Head of caudate nucleus (tissue), 42 donors: ENCODE results near the gene RAB11FIP4.

Experiments
- DNase-seq, 42 donors: peaks; one replicate each; pipeline versions ENCODE4 v3.0.0 to v3.0.0-alpha.2; 2020 to 2021; ENCODE audit warnings: mixed read lengths in 7 of 42
- intact Hi-C: fragments of 100-400 bp; cut with DNase I; formaldehyde crosslinking; loops from one replicate; pipeline ENCODE4 v1.15.0; 2022

RAB11FIP4 gene

GRCh38 chr17:31508288-31509094 is 117.0 kb downstream of the RAB11FIP4 start:
- peak in 3 of 42 donors; percentile 28 to 63 (median 45) for DNase-seq
- intact Hi-C loops, result no loop called here

DNA sequence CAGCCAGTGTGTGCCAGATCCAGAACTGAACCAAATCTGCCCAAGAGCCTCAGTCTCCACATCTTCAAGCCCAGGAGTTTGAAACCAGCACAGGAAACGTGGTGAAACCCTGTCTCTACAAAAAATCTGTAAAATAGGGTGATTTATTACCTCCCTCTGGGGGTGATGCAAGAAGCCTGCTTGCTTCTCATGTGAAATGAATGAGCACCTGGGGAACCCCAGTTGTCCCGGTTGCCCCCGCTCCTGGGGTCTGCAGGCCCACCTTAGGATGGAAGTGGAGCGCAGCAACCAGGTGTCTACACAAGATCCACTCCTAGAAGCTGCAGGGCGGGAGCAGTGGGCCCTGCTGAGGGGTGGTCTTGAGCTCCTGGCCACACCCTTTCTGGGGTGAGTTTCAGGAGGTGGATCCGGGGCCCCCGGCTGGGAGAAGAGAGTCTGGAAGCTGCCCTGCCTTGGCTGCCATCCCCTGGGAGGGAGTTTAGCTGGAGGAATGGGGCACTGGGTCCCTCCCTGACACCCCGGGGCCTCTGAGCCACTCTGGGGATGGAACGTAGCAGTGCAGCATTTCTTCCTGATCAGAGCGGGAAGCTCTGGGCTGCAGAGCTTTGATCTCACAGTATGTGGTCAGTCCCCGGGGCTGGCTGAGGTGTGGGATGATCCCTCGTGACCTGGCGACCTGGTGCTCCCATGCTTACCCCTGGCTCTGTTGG is 117.8 kb downstream of the RAB11FIP4 start:
- no peak for DNase-seq
- intact Hi-C loops, result no loop called here

DNA sequence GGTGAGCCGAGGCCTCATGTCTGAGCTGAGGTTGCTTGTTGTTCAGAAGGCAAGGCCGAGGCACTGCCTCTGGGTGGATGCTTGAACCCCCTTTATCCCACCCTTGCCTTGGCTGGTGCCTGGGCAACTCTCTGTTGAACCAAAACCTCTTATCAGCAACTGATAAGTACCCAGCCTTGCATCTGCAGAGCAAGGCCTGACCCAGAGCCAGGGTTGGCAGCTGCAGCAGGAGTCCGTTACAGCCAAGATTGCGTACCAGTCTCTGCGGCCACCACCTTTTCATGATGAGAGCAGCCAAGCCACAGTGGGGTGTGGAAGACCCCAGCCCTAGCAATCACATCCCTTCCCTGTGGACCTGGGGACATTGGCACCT is 118.3 kb downstream of the RAB11FIP4 start:
- intact Hi-C loops, result no loop called here
- peak in 1 of 42 donors; percentile 42 for DNase-seq

DNA sequence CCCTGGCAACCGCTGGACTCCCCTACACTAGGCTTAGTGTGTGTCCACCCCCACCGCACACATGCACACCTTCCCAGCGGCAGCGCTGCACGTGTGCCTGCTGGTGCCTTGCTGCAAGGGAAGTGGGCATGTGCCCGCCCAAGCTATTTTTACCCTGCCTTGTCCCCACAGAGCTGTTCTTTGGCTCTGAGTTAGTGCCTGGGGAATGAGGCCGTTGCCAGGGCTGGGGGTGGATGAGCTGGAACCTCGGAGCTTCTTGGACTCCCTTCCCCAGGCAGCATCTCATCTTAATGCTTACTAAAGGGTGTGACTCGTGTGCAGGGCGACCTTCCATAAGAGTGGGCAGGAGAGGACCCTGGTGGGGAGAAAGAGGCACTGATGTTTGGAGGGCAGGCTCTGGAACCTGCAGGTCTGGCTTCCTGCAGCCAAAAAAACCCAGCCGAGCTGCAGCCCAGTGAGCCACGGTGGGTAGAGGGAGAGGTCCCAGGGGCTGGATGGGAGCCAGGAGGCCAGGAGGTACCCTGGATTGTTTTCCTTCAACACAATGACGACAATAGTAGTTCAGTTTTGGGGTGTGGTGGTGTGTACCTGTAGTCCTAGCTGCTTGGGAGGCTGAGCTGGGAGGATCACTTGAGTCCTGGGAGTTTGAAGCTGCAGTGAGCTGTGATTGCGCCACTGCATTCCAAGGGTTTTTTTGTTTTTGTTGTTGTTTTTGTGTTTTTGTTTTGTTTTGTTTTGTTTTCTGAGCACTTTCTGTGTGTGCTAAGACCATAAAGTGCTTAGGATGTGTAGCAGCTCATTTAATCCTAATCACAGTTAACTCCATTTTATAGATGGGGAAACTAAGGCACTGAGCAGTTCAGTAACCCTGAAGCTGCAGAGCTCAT is 119.1 kb downstream of the RAB11FIP4 start:
- intact Hi-C loops, result no loop called here
- peak in 38 of 42 donors; percentile 40 to 87 (median 67) for DNase-seq

- DNase-seq, result peak in 10 of 42 donors; percentile 34 to 76 (median 52)
- intact Hi-C loops, result no loop called here
These were observed 119.7 kb downstream of the RAB11FIP4 start for GRCh38 chr17:31511195-31511578.

DNA sequence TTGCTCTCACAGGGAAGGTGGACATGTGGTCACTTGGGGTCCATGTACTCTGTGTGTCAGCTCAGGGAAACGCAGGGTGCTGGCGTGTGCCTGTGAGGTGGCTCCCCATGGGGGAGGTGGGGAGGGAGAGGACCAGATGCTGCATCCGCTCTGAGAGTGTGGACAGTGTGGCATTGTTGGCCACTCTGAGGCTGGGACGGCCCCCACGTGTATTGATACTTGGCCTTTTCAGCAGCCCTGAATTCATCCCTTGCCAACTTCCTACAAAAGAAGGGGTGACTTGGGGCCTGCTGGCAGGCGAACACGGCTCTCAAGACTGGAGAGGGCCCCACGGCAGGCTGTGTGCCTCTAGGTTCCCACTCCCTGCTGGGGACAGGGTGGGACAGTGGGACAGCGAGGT is 120.1 kb downstream of the RAB11FIP4 start:
- DNase-seq, result peak; percentile 39 to 88 (median 74)
- intact Hi-C loops, result no loop called here

GRCh38 chr17:31512104-31512740 is 120.7 kb downstream of the RAB11FIP4 start:
- DNase-seq, result no peak

GRCh38 chr17:31512796-31513195 is 121.3 kb downstream of the RAB11FIP4 start:
- DNase-seq, result no peak
- intact Hi-C loops, result no loop called here

More at GRCh38 chr17:31512104-31512740, 120.7 kb downstream of the RAB11FIP4 start:
- intact Hi-C loops, result no loop called here

GRCh38 chr17:31513731-31514427 is 122.4 kb downstream of the RAB11FIP4 start:
- no peak for DNase-seq
- intact Hi-C loops, result no loop called here

DNA sequence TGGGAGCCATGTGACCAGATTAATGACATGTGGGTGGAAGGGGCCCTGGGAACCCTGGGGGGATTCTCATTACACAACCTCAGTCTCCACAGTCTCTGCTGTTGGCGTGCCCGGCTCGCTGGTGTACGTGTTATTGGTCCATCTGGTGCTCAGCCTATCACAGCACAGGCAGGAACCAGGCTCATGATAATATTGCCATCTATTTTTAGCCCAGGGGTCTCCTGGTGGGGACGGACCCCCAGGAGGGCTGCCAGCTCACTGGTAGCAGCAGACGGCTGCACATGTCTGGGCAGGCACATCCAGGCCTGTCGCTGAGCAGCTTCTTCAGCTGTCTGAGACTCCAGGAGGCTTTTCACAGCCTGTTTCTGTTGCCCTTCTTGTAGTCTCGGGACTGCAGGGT is 123.8 kb downstream of the RAB11FIP4 start:
- intact Hi-C loops, result no loop called here
- no peak for DNase-seq

GRCh38 chr17:31517524-31517923 is 126.0 kb downstream of the RAB11FIP4 start:
- DNase-seq, result peak in 21 of 42 donors; percentile 28 to 72 (median 49)
- intact Hi-C loops, result no loop called here

GRCh38 chr17:31518478-31518877 is 127.0 kb downstream of the RAB11FIP4 start:
- intact Hi-C loops, result no loop called here
- DNase-seq, result no peak

DNA sequence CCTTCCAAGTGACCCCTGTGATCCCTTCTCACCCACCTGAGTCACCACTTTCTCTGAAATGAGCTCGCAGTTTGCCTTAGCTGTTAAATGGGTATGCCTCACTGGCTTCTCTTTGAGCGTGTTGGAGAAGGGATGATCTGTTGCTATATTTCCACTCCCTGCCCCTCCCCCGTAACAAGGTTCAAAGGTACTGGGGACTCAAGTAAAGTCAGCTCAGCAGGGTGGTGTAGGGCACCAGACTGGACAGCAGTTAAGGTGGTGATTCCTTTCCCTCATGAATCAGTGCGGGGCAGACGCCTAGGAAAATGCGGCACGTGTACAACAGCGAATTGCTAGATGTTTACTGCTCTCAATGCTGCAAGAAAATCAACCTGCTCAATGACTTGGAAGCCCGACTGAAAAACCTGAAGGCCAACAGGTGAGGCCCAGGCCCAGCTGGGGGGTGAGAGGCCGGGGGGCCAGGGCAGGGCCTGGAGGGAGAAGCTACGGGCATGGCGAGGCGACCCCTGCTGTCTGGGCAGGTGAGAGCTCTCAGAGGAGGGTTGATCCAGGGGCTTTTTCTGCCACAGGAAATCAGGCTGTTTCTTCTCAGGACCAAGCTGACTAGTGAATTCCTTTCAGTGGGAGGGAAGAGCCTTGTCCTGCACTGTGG is 130.3 kb downstream of the RAB11FIP4 start:
- DNase-seq, result no peak
- intact Hi-C loops, result no loop called here

DNA sequence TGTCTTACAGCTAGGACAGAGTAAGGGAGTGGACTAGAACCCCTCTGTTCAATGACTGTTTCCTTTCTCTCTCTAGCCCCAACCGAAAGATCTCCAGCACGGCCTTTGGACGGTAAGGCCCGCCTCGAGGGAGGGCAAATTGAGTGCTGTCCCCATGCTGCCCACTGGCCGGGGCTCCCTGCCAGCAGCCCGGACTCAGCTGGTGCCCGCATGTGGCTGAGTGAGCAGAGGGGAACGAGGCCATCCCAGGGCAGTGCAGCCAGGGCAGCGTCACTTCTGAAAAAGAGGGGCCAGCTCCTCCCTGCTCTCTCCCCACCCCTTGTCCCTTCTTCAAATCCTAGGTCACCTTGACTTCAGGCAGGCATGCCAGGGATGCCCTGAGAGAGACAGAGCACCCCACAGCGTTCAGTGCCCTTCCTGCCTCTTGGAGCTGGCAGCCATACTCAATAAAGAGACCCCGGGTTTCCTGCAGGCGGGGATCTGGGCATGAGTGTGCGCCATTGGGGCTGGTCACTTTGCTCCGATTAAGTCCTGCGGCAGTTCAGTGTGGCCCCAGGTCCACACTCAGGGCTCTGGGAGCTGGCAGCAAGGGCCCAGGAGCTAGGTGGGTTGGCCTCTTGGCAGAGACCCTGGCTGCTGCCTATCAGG is 130.9 kb downstream of the RAB11FIP4 start:
- peak in 16 of 42 donors; percentile 28 to 71 (median 47) for DNase-seq

DNA sequence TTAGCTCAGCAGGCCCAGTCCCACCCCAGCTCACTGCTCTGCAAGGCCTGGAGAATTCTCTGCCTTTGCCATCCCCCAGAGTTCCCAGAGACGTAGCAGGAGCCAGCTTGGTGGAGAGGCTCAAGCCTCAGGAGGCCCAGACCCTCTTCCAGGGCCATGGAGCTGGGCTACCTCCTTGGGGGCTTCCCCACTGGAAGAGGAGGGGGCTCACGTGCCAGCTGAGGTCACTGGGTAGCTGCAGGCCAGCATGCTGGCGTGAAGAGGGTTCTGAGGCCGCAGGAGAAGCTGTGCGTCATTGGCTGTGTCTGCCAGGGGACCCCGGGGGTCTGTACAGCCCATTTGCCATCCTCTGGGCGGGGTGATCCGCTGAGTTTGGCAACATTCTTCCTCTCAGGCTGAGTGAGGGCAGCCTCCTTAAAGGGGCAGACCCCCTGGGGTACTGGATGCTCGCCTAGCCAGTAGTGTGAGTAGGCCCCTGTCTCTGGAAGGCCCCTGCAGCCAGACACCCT is 131.6 kb downstream of the RAB11FIP4 start:
- intact Hi-C loops, result no loop called here
- DNase-seq, result no peak

More for the DNA sequence above, 130.9 kb downstream of the RAB11FIP4 start:
- intact Hi-C loops, result no loop called here

- intact Hi-C loops, result no loop called here
- DNase-seq, result no peak
These were observed 132.6 kb downstream of the RAB11FIP4 start for GRCh38 chr17:31523862-31524730.
